HFFc6 (cell line): ENCODE data around the gene LSM12. TPM values are rescaled to one million over a fixed set of nuclear protein-coding genes. Genes with fewer than 3 reads are reported as not detected.

ENCODE experiments used
- DNase-seq: peaks from one replicate; pipeline ENCODE4 v3.0.0-alpha.2; 2018
- H3K27ac Mint-ChIP-seq: 2 replicates; pipeline ENCODE4 v1.8.0; 2020; ENCODE audit warnings: mild to moderate bottlenecking, mixed read lengths
- H3K27me3 Mint-ChIP-seq: 2 replicates; pipeline ENCODE4 v1.8.0; 2021; ENCODE audit warnings: mild to moderate bottlenecking, moderate library complexity, mixed read lengths; ENCODE audit not compliant: insufficient read depth
- H3K36me3 Mint-ChIP-seq: 2 replicates; pipeline ENCODE4 v1.8.0; 2021; ENCODE audit warnings: low read depth, mixed read lengths
- H3K4me1 Mint-ChIP-seq: 2 replicates; pipeline ENCODE4 v1.8.0; 2020; ENCODE audit warnings: low read depth, mixed read lengths
- H3K4me3 Mint-ChIP-seq: 2 replicates; pipeline ENCODE4 v1.8.0; 2020; ENCODE audit warnings: mild to moderate bottlenecking, moderate library complexity, mixed read lengths
- H3K9me3 Mint-ChIP-seq: 2 replicates; pipeline ENCODE4 v1.8.0; 2020; ENCODE audit warnings: mild to moderate bottlenecking, mixed read lengths
- CTCF ChIP-seq: fragments of 200-600 bp; sonication (generic); IDR thresholded peaks from 2 replicates; pipeline ENCODE4 v1.5.0; 2021; ENCODE audit warnings: antibody characterized with exemption, mild to moderate bottlenecking
- total RNA-seq, 6 experiments: library from RNA; stranded (reverse); fragmentation: NEBNext Ultra II Directional; extraction: Animal tissue kit (Norgen Biotek cat#: 25700); gene quantifications; 2 replicates in 1 of 6; 3 replicates in 5 of 6; pipeline ENCODE4 v1.2.3, GENCODE V29; 2021

LSM12 gene
- total RNA-seq, 6 experiments from 2014 or later = 86.6 to 101 (median 94.5) TPM

GRCh38 chr17:44007346-44008204 is 58.9 kb downstream of the LSM12 start:
- H3K27ac Mint-ChIP-seq = peak overlapping the region; percentile 84
- no peak for DNase-seq
- peaks cover 4% of the 10 kb centered on the region for H3K27me3 Mint-ChIP-seq
- peak overlapping the region; percentile 90 for H3K4me3 Mint-ChIP-seq
- 0 out of 2 replicates have a peak, but pooled peaks cover 7% of the 10 kb centered on the region for H3K36me3 Mint-ChIP-seq
- H3K9me3 Mint-ChIP-seq = no peaks in the 10 kb centered on the region
- peak; percentile 38; the same call in 1 of the 2 replicates for TF ChIP-seq CTCF
- H3K4me1 Mint-ChIP-seq = peaks cover 40% of the 10 kb centered on the region

DNA sequence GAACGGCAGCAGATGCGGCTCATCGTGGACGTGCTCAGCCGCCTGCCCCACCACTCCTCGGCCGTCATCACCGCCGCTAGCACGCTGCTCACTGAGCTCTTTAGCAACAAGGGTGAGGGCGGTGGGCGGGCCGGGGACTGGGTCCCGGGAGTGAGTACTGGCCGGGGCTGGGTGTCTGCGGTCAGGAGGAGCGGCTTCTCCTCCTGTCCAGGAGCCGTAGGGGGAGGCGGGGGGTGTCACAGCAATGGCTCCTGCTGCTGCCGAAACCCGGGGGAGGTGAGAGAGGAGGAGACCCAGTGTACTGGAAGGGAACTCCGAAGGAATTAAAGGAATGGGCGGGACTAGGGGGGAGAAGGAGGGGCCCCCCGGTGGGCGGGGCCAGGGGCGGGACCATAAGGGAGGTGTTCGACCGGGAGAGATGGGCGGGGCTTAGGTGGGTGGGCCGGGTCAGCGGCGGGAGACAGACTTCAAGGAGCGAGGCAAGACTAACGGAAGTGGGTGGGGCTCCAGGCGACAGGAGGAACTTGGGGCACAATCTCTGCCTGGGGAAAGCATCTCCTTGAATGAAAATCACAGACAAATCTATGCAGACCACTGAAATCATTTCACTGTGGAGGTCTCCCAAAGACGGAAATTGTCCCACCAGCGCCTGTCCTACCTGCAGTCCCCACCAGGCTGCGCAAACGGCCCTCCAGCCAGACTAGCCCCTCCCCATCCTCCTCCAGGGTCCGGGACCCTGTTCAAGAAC is 59.7 kb downstream of the LSM12 start:
- TF ChIP-seq CTCF = peak; percentile 79
- H3K9me3 Mint-ChIP-seq = no peaks in the 10 kb centered on the region
- DNase-seq = peak; percentile 93
- peak overlapping the region; percentile 84 for H3K27ac Mint-ChIP-seq
- 0 out of 2 replicates have a peak, but pooled peaks cover 7% of the 10 kb centered on the region for H3K36me3 Mint-ChIP-seq
- H3K4me3 Mint-ChIP-seq = peak overlapping the region; percentile 90
- H3K4me1 Mint-ChIP-seq = peaks cover 47% of the 10 kb centered on the region
- peaks cover 4% of the 10 kb centered on the region for H3K27me3 Mint-ChIP-seq

- no peak for TF ChIP-seq CTCF
- no peaks in the 10 kb centered on the region for H3K9me3 Mint-ChIP-seq
- H3K27ac Mint-ChIP-seq = peak overlapping the region; percentile 84
- 0 out of 2 replicates have a peak, but pooled peaks cover 3% of the 10 kb centered on the region for H3K36me3 Mint-ChIP-seq
- H3K4me3 Mint-ChIP-seq = peak overlapping the region; percentile 90
- H3K4me1 Mint-ChIP-seq = peaks cover 47% of the 10 kb centered on the region
- H3K27me3 Mint-ChIP-seq = peaks cover 4% of the 10 kb centered on the region
- no peak for DNase-seq
Observed at GRCh38 chr17:44006272-44006597, 60.2 kb downstream of the LSM12 start.

- Mint-ChIP-seq H3K4me1 (peaks cover 47% of the 10 kb centered on the region), H3K27ac (peak overlapping the region; percentile 84), H3K36me3 (0 out of 2 replicates have a peak, but pooled peaks cover 3% of the 10 kb centered on the region), H3K9me3 (no peaks in the 10 kb centered on the region), H3K4me3 (peak overlapping the region; percentile 90), H3K27me3 (peaks cover 4% of the 10 kb centered on the region)
- peak; percentile 48; the same call in 1 of the 2 replicates for TF ChIP-seq CTCF
- DNase-seq = no peak
Observed at GRCh38 chr17:44005527-44006271, 60.8 kb downstream of the LSM12 start.
